Astrocyte (in vitro differentiated cells and primary cell): ENCODE measurements around the gene ACBD7. TPM values are rescaled to one million over a fixed set of nuclear protein-coding genes. Genes with fewer than 3 reads are reported as not detected.
A peak's percentile ranks its signal among the peaks of the same experiment; 100 is the strongest.

ENCODE experiments used
- DNase-seq: peaks from one replicate; pipeline ENCODE4 v3.0.0-alpha.2; 2010; ENCODE audit warnings: low read depth
- FAIRE-seq: peaks from 2 replicates; lab custom pipeline; 2011; peaks lifted over from hg19 to GRCh38; lab: Jason Lieb, UNC
- H2AFZ ChIP-seq: 2 replicates; pipeline ENCODE4 v1.6.0; 2012; ENCODE audit warnings: low read depth, low read length, inconsistent platforms
- H3K27ac ChIP-seq: 2 replicates; pipeline ENCODE4 v1.5.1; 2011; ENCODE audit warnings: low read depth, low read length, inconsistent platforms
- H3K27me3 ChIP-seq: 2 replicates; pipeline ENCODE4 v1.6.0; 2011; ENCODE audit warnings: low read length, inconsistent platforms; ENCODE audit not compliant: insufficient read depth
- H3K36me3 ChIP-seq: 2 replicates; pipeline ENCODE4 v1.5.1; 2011; ENCODE audit warnings: low read length, inconsistent platforms; ENCODE audit not compliant: insufficient read depth
- H3K4me1 ChIP-seq: 2 replicates; pipeline ENCODE4 v1.5.1; 2011; ENCODE audit warnings: low read length, inconsistent platforms; ENCODE audit not compliant: insufficient read depth
- H3K4me2 ChIP-seq: 2 replicates; pipeline ENCODE4 v1.6.0; 2012; ENCODE audit warnings: low read length, inconsistent platforms
- H3K4me3 ChIP-seq: 2 replicates; pipeline ENCODE4 v1.5.1; 2011; ENCODE audit warnings: low read depth, mild to moderate bottlenecking, low read length, inconsistent platforms; ENCODE audit not compliant: insufficient read depth
- H3K79me2 ChIP-seq: 2 replicates; pipeline ENCODE4 v1.6.0; 2012; ENCODE audit warnings: mild to moderate bottlenecking, low read length, inconsistent platforms; ENCODE audit not compliant: insufficient read depth
- H3K9ac ChIP-seq: 2 replicates; pipeline ENCODE4 v1.6.0; 2012; ENCODE audit warnings: mild to moderate bottlenecking, low read length, inconsistent platforms
- H3K9me3 ChIP-seq: 2 replicates; pipeline ENCODE4 v1.5.1; 2012; ENCODE audit warnings: low read depth, mild to moderate bottlenecking, low read length, inconsistent platforms; ENCODE audit not compliant: insufficient read depth
- H4K20me1 ChIP-seq: 2 replicates; pipeline ENCODE4 v1.6.0; 2012; ENCODE audit warnings: low read length, inconsistent platforms; ENCODE audit not compliant: insufficient read depth
- H3K27ac Mint-ChIP-seq: one replicate; pipeline ENCODE4 v1.8.0; 2021; ENCODE audit warnings: mild to moderate bottlenecking, mixed read lengths; ENCODE audit not compliant: unreplicated experiment
- H3K27me3 Mint-ChIP-seq: one replicate; pipeline ENCODE4 v1.8.0; 2021; ENCODE audit warnings: low read depth, mixed read lengths; ENCODE audit not compliant: unreplicated experiment
- H3K36me3 Mint-ChIP-seq: one replicate; pipeline ENCODE4 v1.8.0; 2021; ENCODE audit warnings: low read depth, mixed read lengths; ENCODE audit not compliant: unreplicated experiment
- H3K4me1 Mint-ChIP-seq: one replicate; pipeline ENCODE4 v1.8.0; 2021; ENCODE audit warnings: low read depth, mixed read lengths; ENCODE audit not compliant: unreplicated experiment
- H3K4me3 Mint-ChIP-seq: one replicate; pipeline ENCODE4 v1.8.0; 2021; ENCODE audit warnings: mild to moderate bottlenecking, moderate library complexity, mixed read lengths; ENCODE audit not compliant: unreplicated experiment
- H3K9me3 Mint-ChIP-seq: one replicate; pipeline ENCODE4 v1.8.0; 2021; ENCODE audit warnings: mild to moderate bottlenecking, mixed read lengths; ENCODE audit not compliant: unreplicated experiment
- CTCF ChIP-seq: IDR thresholded peaks from 2 replicates; pipeline ENCODE4 v1.5.1; 2011; ENCODE audit warnings: low read depth, mild to moderate bottlenecking, inconsistent platforms, low read length, moderate library complexity; ENCODE audit not compliant: insufficient read depth
- EZH2 ChIP-seq: IDR thresholded peaks from 2 replicates; pipeline ENCODE4 v1.6.1; 2012; ENCODE audit warnings: mild to moderate bottlenecking, low read length, inconsistent platforms; ENCODE audit not compliant: insufficient read depth
- total RNA-seq: library from RNA; stranded (reverse); gene quantifications from 2 replicates; pipeline ENCODE4 v1.2.1, GENCODE V29; 2021

Gene ACBD7
- total RNA-seq, 1 donor from 2014 or later: 0.79 TPM

DNA sequence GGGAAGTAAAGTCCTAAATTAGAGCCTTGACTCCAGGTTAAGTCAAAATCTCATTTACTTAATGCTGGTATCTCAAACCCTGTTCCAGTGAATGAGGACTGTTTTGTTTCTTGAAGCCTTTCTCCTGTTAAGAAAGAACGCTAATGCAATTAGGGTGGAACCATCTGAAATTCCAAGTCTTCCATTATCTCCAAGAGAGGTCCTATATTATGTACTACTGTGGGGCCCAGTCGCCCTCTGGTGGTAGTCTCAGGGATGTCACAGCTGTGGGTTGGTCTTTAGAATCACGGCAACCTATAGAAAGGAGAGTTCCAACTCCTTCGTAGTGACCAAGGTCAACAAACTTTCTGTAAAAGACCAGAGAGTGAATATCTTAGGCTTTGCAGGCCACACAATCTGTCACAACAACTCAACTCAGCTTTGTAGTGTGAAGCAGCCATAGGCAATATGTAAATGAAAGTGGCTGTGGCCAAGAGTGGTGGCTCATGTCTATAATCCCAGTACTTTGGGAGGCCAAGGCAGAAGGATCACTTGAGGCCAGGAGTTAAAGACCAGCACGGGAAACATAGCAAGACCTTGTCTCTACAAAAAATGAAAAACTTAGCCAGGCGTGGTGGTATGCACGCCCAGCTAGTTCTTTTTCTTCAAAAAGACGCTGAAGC is 17.9 kb upstream of the ACBD7 start:
- no peak overlapping the region for H3K4me2 ChIP-seq
- no peaks in the 10 kb centered on the region for H3K4me1 ChIP-seq
- no peak overlapping the region for H3K4me3 Mint-ChIP-seq
- peaks cover 23% of the 10 kb centered on the region for H3K36me3 Mint-ChIP-seq
- no peak overlapping the region for H3K27ac ChIP-seq
- H3K9me3 ChIP-seq: no peaks in the 10 kb centered on the region
- no peak overlapping the region for H3K4me3 ChIP-seq
- TF ChIP-seq EZH2 (no peak), CTCF (peak; percentile 97)
- H3K27me3 ChIP-seq: no peaks in the 10 kb centered on the region
- H3K4me1 Mint-ChIP-seq: no peaks in the 10 kb centered on the region
- no peaks in the 10 kb centered on the region for H3K9me3 Mint-ChIP-seq
- H3K27ac Mint-ChIP-seq: no peak overlapping the region
- peaks cover 14% of the 10 kb centered on the region for H4K20me1 ChIP-seq
- FAIRE-seq (peak; percentile 17), DNase-seq (peak; percentile 20)
- peaks cover 10% of the 10 kb centered on the region for H3K79me2 ChIP-seq
- H3K9ac ChIP-seq: no peak overlapping the region
- H3K36me3 ChIP-seq: peaks cover 31% of the 10 kb centered on the region
- H3K27me3 Mint-ChIP-seq: no peaks in the 10 kb centered on the region
- no peak overlapping the region for H2AFZ ChIP-seq

DNA sequence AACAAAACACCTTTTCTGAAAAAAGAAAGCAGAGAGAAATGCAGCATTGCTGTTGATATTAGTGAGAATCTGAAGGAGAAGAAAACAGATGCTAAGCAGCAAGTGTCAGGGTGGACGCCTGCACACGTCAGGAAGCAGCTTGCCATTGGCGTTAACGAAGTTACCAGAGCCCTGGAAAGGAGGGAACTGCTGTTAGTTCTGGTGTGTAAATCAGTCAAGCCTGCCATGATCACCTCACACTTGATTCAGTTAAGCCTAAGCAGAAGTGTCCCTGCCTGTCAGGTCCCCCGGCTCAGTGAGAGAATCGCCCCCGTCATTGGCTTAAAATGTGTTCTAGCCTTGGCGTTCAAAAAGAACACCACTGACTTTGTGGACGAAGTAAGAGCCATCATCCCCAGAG is 14.9 kb upstream of the ACBD7 start:
- Mint-ChIP-seq H3K27ac (no peak overlapping the region), H3K36me3 (peaks cover 20% of the 10 kb centered on the region), H3K27me3 (no peaks in the 10 kb centered on the region), H3K9me3 (no peaks in the 10 kb centered on the region), H3K4me1 (peaks cover 10% of the 10 kb centered on the region), H3K4me3 (no peak overlapping the region)
- DNase-seq (no peak), FAIRE-seq (no peak)
- H3K4me3 ChIP-seq: no peak overlapping the region
- no peak overlapping the region for H3K4me2 ChIP-seq
- no peaks in the 10 kb centered on the region for H3K9me3 ChIP-seq
- peaks cover 40% of the 10 kb centered on the region for H3K79me2 ChIP-seq
- no peaks in the 10 kb centered on the region for H3K27me3 ChIP-seq
- peaks cover 31% of the 10 kb centered on the region for H3K36me3 ChIP-seq
- TF ChIP-seq CTCF (no peak), EZH2 (no peak)
- peaks cover 4% of the 10 kb centered on the region for H3K4me1 ChIP-seq
- no peak overlapping the region for H3K9ac ChIP-seq
- peaks cover 29% of the 10 kb centered on the region for H4K20me1 ChIP-seq
- H2AFZ ChIP-seq: no peak overlapping the region
- H3K27ac ChIP-seq: no peak overlapping the region

- H3K4me3 ChIP-seq: no peak overlapping the region
- peaks cover 14% of the 10 kb centered on the region for H3K36me3 Mint-ChIP-seq
- no peak overlapping the region for H3K27ac ChIP-seq
- no peak overlapping the region for H3K4me2 ChIP-seq
- no peak overlapping the region for H3K27ac Mint-ChIP-seq
- H4K20me1 ChIP-seq: peaks cover 29% of the 10 kb centered on the region
- peaks cover 50% of the 10 kb centered on the region for H3K79me2 ChIP-seq
- H3K9ac ChIP-seq: no peak overlapping the region
- peak overlapping the region; percentile 73 for H3K4me3 Mint-ChIP-seq
- H2AFZ ChIP-seq: no peak overlapping the region
- H3K27me3 ChIP-seq: no peaks in the 10 kb centered on the region
- no peak for TF ChIP-seq EZH2
- no peak for TF ChIP-seq CTCF
- FAIRE-seq (no peak), DNase-seq (no peak)
- H3K9me3 Mint-ChIP-seq: no peaks in the 10 kb centered on the region
- no peaks in the 10 kb centered on the region for H3K27me3 Mint-ChIP-seq
- H3K4me1 ChIP-seq: peaks cover 12% of the 10 kb centered on the region
- no peaks in the 10 kb centered on the region for H3K9me3 ChIP-seq
- H3K36me3 ChIP-seq: peaks cover 19% of the 10 kb centered on the region
- peaks cover 10% of the 10 kb centered on the region for H3K4me1 Mint-ChIP-seq
These were observed 11.3 kb upstream of the ACBD7 start for GRCh38 chr10:15099886-15100285.
